ENCODE results near the gene CCNQ. TPM values are rescaled to one million over a fixed set of nuclear protein-coding genes. Genes with fewer than 3 reads are reported as not detected.
A peak's percentile ranks its signal among the peaks of the same experiment; 100 is the strongest.

Gene CCNQ
- 20.9 TPM for polyA plus RNA-seq (2013, experiment 1 of 4)
- polyA plus RNA-seq (2013, experiment 2 of 4) = 18.3 TPM
- polyA plus RNA-seq (2013, experiment 3 of 4) = 17.6 TPM
- 22.5 TPM for polyA plus RNA-seq (2013, experiment 4 of 4)

DNA sequence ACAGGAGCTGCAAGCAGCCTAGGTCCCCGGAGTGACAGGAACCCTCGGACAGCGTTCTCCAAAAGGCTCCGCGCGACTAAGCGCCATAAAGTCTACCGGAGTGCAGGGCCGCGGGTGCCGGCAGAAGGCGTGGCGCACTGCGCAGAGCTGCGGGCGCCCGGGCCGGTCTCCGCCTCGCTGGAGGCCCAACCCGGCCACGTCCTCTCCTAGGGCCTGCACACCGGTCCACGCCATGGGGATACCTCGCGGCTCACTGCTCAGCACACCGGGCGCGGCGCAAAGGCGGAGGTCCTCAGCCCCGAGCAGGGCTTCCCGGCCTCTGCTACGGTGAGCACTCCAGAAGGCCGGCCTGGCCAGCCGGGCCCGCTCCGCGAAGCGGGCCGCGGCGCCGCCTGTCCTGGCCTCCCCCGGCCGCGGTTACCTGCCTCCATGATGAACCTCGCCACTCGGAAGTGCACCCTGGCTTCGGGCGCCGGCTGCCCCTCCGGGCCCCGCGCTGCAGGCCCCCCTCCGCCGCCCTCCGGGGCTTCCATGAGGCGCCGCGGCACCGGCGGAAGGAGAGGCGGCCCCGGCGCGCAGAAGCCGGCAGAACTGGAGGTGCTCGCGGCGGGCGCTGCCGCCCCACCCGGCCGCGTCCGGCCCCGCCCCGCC, at the start of gene CCNQ:
Gene CCNQ (minus strand): TSS at position 599 of the 651 bp plus-strand sequence. CDS start 66 bp downstream, at position 533.
- H3K36me3 ChIP-seq (ENCODE audit: control insufficient read depth, insufficient read depth, low read length) = no peaks in the 10 kb centered on the region
- H3K27me3 ChIP-seq (ENCODE audit: control insufficient read depth, insufficient read depth, low read length, poor library complexity, severe bottlenecking) = no peaks in the 10 kb centered on the region
- no peaks in the 10 kb centered on the region for H3K4me1 ChIP-seq (ENCODE audit: control insufficient read depth, insufficient read depth, low read length)
- H3K27ac ChIP-seq (ENCODE audit: insufficient read depth, low read depth, low read length, poor library complexity, severe bottlenecking) = no peak within 1 kb of the TSS
- WGBS, 2 experiments = 1% methylated on average over 68 to 79 of the region's 79 CpGs
- no peaks in the 10 kb centered on the region for H3K9me3 ChIP-seq (ENCODE audit: control insufficient read depth, low read length)
- H3K4me3 ChIP-seq (ENCODE audit: insufficient read depth, low read depth, low read length) = peak within 1 kb of the TSS; percentile 64

DNA sequence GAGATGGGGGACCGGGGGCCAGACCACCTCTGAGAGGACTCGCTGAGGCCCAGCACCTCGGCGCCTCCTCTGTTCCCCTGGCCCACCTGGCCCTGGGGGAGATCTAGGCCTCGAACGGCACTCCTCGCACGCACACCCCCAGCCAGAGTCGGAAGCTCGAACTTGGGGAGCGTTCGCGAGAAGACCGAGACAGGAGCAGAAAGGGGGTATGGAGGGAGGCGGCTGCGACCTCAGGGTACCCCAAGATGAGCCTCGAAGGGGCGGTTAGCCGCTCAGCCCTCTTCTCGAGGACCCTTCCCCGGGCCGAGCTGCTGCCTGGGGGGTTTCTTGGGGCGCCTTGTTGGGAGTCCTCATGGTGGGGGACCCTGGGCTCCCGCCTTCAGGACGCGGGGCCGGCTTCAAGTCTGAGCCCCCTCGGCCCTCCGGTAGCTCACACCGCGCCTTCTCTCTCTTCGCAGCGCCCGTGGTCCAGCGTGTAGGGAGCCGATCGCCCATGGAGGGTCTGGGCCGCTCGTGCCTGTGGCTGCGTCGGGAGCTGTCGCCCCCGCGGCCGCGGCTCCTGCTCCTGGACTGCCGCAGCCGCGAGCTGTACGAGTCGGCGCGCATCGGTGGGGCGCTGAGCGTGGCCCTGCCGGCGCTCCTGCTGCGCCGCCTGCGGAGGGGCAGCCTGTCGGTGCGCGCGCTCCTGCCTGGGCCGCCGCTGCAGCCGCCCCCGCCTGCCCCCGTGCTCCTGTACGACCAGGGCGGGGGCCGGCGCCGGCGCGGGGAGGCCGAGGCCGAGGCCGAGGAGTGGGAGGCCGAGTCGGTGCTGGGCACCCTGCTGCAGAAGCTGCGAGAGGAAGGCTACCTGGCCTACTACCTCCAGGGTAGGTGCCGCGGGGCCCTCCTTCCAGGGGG, 48.8 kb upstream of the CCNQ start:
- Histone ChIP-seq H3K9me3 (ENCODE audit: control insufficient read depth, low read length) (no peaks in the 10 kb centered on the region), H3K27ac (ENCODE audit: insufficient read depth, low read depth, low read length, poor library complexity, severe bottlenecking) (no peak overlapping the region), H3K36me3 (ENCODE audit: control insufficient read depth, insufficient read depth, low read length) (no peaks in the 10 kb centered on the region), H3K27me3 (ENCODE audit: control insufficient read depth, insufficient read depth, low read length, poor library complexity, severe bottlenecking) (peaks cover 68% of the 10 kb centered on the region), H3K4me1 (ENCODE audit: control insufficient read depth, insufficient read depth, low read length) (peaks cover 5% of the 10 kb centered on the region), H3K4me3 (ENCODE audit: insufficient read depth, low read depth, low read length) (no peak overlapping the region)
- WGBS, 2 experiments = 12 to 13% methylated on average over 85 of the region's 85 CpGs

GRCh38 chrX:153646620-153647373, 47.9 kb upstream of the CCNQ start, which contains the start of gene DUSP9:
DUSP9 (plus strand) TSS chrX:153647203; CDS start chrX:153647954, 751 bp downstream.
- no peak within 1 kb of the TSS for H3K4me3 ChIP-seq (ENCODE audit: insufficient read depth, low read depth, low read length)
- H3K9me3 ChIP-seq (ENCODE audit: control insufficient read depth, low read length) = no peaks in the 10 kb centered on the region
- H3K27me3 ChIP-seq (ENCODE audit: control insufficient read depth, insufficient read depth, low read length, poor library complexity, severe bottlenecking) = peaks cover 76% of the 10 kb centered on the region
- peaks cover 5% of the 10 kb centered on the region for H3K4me1 ChIP-seq (ENCODE audit: control insufficient read depth, insufficient read depth, low read length)
- no peaks in the 10 kb centered on the region for H3K36me3 ChIP-seq (ENCODE audit: control insufficient read depth, insufficient read depth, low read length)
- 5 to 6% methylated on average over 53 of the region's 53 CpGs for WGBS, 2 experiments
- no peak within 1 kb of the TSS for H3K27ac ChIP-seq (ENCODE audit: insufficient read depth, low read depth, low read length, poor library complexity, severe bottlenecking)

- Histone ChIP-seq H3K9me3 (ENCODE audit: control insufficient read depth, low read length) (no peaks in the 10 kb centered on the region), H3K36me3 (ENCODE audit: control insufficient read depth, insufficient read depth, low read length) (no peaks in the 10 kb centered on the region), H3K4me1 (ENCODE audit: control insufficient read depth, insufficient read depth, low read length) (peaks cover 5% of the 10 kb centered on the region), H3K27ac (ENCODE audit: insufficient read depth, low read depth, low read length, poor library complexity, severe bottlenecking) (no peak overlapping the region), H3K27me3 (ENCODE audit: control insufficient read depth, insufficient read depth, low read length, poor library complexity, severe bottlenecking) (peaks cover 84% of the 10 kb centered on the region), H3K4me3 (ENCODE audit: insufficient read depth, low read depth, low read length) (no peak overlapping the region)
- WGBS, 2 experiments = 82 to 83% methylated on average over 9 to 10 of the region's 10 CpGs
These were observed 47.1 kb upstream of the CCNQ start for GRCh38 chrX:153645921-153646488.

- 62 to 65% methylated on average over 6 of the region's 6 CpGs for WGBS, 2 experiments
- no peak overlapping the region for H3K4me3 ChIP-seq (ENCODE audit: insufficient read depth, low read depth, low read length)
- no peak overlapping the region for H3K27ac ChIP-seq (ENCODE audit: insufficient read depth, low read depth, low read length, poor library complexity, severe bottlenecking)
- peaks cover 93% of the 10 kb centered on the region for H3K27me3 ChIP-seq (ENCODE audit: control insufficient read depth, insufficient read depth, low read length, poor library complexity, severe bottlenecking)
- H3K36me3 ChIP-seq (ENCODE audit: control insufficient read depth, insufficient read depth, low read length) = no peaks in the 10 kb centered on the region
- H3K4me1 ChIP-seq (ENCODE audit: control insufficient read depth, insufficient read depth, low read length) = peaks cover 10% of the 10 kb centered on the region
- no peaks in the 10 kb centered on the region for H3K9me3 ChIP-seq (ENCODE audit: control insufficient read depth, low read length)
These were observed 46.2 kb upstream of the CCNQ start for GRCh38 chrX:153645151-153645550.

DNA sequence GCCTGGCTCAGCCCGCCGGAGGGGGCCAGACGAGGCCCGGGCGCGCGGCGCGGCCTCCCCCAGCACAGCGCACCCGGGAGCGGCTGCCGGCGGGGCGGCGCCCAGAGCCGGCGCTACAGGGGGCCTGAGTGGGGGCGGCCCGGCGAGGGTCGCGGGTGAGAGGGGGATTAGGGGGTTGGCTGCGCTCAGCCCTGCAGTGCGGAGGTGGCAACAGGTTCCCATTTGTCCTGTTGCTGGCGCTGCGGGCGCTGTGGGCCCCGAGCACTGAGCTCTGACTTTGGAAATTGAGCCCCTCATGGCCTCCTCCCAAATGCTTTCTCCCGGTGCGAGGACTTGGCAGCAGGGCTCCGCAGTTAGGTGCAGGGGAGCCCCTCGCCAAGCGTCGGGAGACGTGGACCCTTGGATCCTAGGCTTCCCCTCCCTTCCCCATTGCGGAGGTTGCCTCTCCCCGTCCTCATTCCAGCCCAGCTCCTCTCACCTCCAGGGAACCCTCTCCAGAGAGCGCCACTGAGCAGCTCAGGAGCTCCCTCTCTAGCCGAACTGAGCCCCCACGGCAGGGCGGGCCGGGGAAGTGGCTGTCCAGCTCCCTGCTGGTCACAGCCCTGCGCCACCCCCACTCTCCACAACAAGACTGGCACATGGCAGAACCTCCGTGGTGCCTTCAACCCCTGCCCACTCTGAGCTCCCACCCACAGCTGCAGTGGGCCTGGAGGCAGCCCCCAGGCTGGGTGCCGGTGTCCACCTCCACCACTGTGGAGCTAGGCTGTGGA, 45.6 kb upstream of the CCNQ start:
- Histone ChIP-seq H3K36me3 (ENCODE audit: control insufficient read depth, insufficient read depth, low read length) (no peaks in the 10 kb centered on the region), H3K9me3 (ENCODE audit: control insufficient read depth, low read length) (no peaks in the 10 kb centered on the region), H3K4me1 (ENCODE audit: control insufficient read depth, insufficient read depth, low read length) (peaks cover 10% of the 10 kb centered on the region), H3K4me3 (ENCODE audit: insufficient read depth, low read depth, low read length) (peak overlapping the region; percentile 25), H3K27ac (ENCODE audit: insufficient read depth, low read depth, low read length, poor library complexity, severe bottlenecking) (no peak overlapping the region), H3K27me3 (ENCODE audit: control insufficient read depth, insufficient read depth, low read length, poor library complexity, severe bottlenecking) (peaks cover 94% of the 10 kb centered on the region)
- 4 to 5% methylated on average over 42 to 46 of the region's 46 CpGs for WGBS, 2 experiments

DNA sequence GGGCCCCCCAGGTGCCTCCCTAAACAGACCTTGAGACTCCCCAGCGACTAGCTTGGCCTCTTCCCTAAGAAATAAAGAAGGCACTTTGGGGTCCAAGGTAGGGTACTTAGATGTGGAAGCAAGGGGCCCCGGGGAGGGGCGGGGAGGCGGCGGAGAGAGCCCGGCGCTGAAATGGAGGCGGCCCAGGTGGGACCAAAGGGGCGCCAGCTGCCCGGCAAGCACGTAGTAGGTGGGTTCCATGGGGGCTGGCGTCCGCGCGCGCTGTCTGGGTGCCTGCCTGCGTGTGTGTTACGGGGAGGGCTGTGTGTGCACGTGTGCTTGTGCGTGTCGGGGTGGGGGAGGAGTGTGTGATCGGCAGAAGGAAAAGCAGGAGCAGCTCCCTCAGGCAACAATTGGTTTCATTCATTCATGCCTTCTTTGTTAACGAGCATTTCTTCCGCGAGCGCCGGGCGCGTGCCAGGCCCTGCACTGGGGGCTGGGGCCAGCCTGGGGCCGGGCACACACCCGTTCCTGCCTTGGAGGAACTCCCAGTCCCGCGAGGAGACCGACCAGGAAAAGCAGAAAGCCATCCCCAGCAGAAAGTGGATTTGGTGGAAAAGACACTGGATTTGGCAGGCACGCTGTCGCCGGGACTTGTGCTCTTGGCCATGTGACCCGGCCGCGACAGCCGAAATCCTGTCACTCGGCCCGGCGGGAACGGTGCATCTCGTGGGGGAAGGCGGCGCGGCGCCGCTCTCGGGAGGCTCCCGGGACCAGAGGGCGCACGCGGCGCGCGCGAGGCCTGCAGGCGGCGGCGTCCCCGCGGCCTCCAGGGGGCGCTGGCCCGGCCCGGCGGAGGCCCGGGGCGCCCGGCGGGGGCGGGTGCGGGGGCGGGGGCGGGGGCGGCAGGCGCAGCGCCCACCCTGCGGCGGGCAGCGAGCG, 44.8 kb upstream of the CCNQ start:
- WGBS, 2 experiments = 2% methylated on average over 71 to 84 of the region's 84 CpGs
- peak overlapping the region; percentile 10 for H3K4me3 ChIP-seq (ENCODE audit: insufficient read depth, low read depth, low read length)
- H3K27me3 ChIP-seq (ENCODE audit: control insufficient read depth, insufficient read depth, low read length, poor library complexity, severe bottlenecking) = peaks cover 85% of the 10 kb centered on the region

DNA sequence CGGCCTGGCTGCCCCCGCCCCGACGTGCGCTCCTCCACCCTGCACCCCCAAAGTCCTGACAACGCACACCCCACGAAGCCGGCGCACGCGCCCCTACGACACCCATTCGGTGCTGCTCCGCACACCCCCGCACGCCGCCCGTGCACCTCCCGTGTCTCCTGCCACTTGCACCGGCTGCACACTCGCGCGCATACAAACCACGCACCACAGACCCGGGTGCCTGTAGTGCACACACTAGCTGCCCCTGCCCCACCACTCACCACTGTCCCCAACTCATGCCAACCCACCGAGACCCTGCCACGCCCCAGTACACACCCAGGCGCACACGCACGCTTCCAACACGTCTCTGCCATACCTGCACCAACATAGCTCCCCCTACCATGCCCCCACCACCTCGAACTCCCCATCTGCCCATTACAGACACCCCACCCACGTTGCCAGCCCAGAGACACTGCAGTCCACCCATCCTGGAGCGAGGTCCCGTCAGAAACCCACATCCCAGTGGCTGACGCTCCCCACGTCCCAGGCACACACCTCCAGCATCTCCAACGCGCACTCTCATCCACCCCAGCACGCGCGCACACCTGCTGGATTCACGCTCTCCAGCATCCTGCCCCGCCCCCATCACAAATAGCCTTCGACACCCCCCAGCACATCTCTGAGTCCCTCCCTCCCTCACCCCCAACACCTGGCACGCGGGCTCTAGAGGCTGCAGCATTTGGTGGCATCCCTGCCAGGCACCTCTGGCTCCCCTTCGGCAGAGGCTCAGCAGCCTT, 43.9 kb upstream of the CCNQ start:
- Histone ChIP-seq H3K4me1 (ENCODE audit: control insufficient read depth, insufficient read depth, low read length) (peaks cover 10% of the 10 kb centered on the region), H3K27me3 (ENCODE audit: control insufficient read depth, insufficient read depth, low read length, poor library complexity, severe bottlenecking) (peaks cover 77% of the 10 kb centered on the region), H3K27ac (ENCODE audit: insufficient read depth, low read depth, low read length, poor library complexity, severe bottlenecking) (no peak overlapping the region), H3K4me3 (ENCODE audit: insufficient read depth, low read depth, low read length) (no peak overlapping the region), H3K36me3 (ENCODE audit: control insufficient read depth, insufficient read depth, low read length) (no peaks in the 10 kb centered on the region), H3K9me3 (ENCODE audit: control insufficient read depth, low read length) (no peaks in the 10 kb centered on the region)
- 7 to 8% methylated on average over 43 to 47 of the region's 48 CpGs for WGBS, 2 experiments

More for the DNA sequence above, 44.8 kb upstream of the CCNQ start:
- Histone ChIP-seq H3K27ac (ENCODE audit: insufficient read depth, low read depth, low read length, poor library complexity, severe bottlenecking) (no peak overlapping the region), H3K4me1 (ENCODE audit: control insufficient read depth, insufficient read depth, low read length) (peaks cover 10% of the 10 kb centered on the region), H3K36me3 (ENCODE audit: control insufficient read depth, insufficient read depth, low read length) (no peaks in the 10 kb centered on the region), H3K9me3 (ENCODE audit: control insufficient read depth, low read length) (no peaks in the 10 kb centered on the region)
